Measurements from ENCODE around the gene SYT9.

SYT9 gene

GRCh38 chr11:7418906-7419305 lies 167.2 kb downstream of the SYT9 start:
- H3K36me3 ChIP-seq (ENCODE audit: control insufficient read depth, insufficient read depth, low read length): no peaks in the 10 kb centered on the region
- H3K4me1 ChIP-seq (ENCODE audit: control insufficient read depth, insufficient read depth, low read length): peaks cover 14% of the 10 kb centered on the region
- no peaks in the 10 kb centered on the region for H3K9me3 ChIP-seq (ENCODE audit: control insufficient read depth, low read length)
- WGBS, 2 experiments: 84 to 90% methylated on average over 2 of the region's 2 CpGs
- H3K27ac ChIP-seq (ENCODE audit: insufficient read depth, low read depth, low read length, poor library complexity, severe bottlenecking): no peak overlapping the region
- H3K4me3 ChIP-seq (ENCODE audit: insufficient read depth, low read depth, low read length): no peak overlapping the region
- H3K27me3 ChIP-seq (ENCODE audit: control insufficient read depth, insufficient read depth, low read length, poor library complexity, severe bottlenecking): no peaks in the 10 kb centered on the region

GRCh38 chr11:7421136-7421535 lies 169.4 kb downstream of the SYT9 start:
- WGBS, 2 experiments: 100% methylated on average over 1 of the region's 1 CpG
- Histone ChIP-seq H3K27ac (ENCODE audit: insufficient read depth, low read depth, low read length, poor library complexity, severe bottlenecking) (no peak overlapping the region), H3K4me1 (ENCODE audit: control insufficient read depth, insufficient read depth, low read length) (peaks cover 4% of the 10 kb centered on the region), H3K36me3 (ENCODE audit: control insufficient read depth, insufficient read depth, low read length) (no peaks in the 10 kb centered on the region), H3K27me3 (ENCODE audit: control insufficient read depth, insufficient read depth, low read length, poor library complexity, severe bottlenecking) (no peaks in the 10 kb centered on the region), H3K9me3 (ENCODE audit: control insufficient read depth, low read length) (no peaks in the 10 kb centered on the region), H3K4me3 (ENCODE audit: insufficient read depth, low read depth, low read length) (no peak overlapping the region)

GRCh38 chr11:7422544-7423331 lies 171.0 kb downstream of the SYT9 start:
- Histone ChIP-seq H3K4me1 (ENCODE audit: control insufficient read depth, insufficient read depth, low read length) (no peaks in the 10 kb centered on the region), H3K27me3 (ENCODE audit: control insufficient read depth, insufficient read depth, low read length, poor library complexity, severe bottlenecking) (no peaks in the 10 kb centered on the region), H3K27ac (ENCODE audit: insufficient read depth, low read depth, low read length, poor library complexity, severe bottlenecking) (no peak overlapping the region), H3K36me3 (ENCODE audit: control insufficient read depth, insufficient read depth, low read length) (no peaks in the 10 kb centered on the region), H3K4me3 (ENCODE audit: insufficient read depth, low read depth, low read length) (no peak overlapping the region), H3K9me3 (ENCODE audit: control insufficient read depth, low read length) (no peaks in the 10 kb centered on the region)
- WGBS, 2 experiments: 86 to 90% methylated on average over 5 of the region's 5 CpGs

- no peak overlapping the region for H3K4me3 ChIP-seq (ENCODE audit: insufficient read depth, low read depth, low read length)
- H3K27me3 ChIP-seq (ENCODE audit: control insufficient read depth, insufficient read depth, low read length, poor library complexity, severe bottlenecking): no peaks in the 10 kb centered on the region
- no peaks in the 10 kb centered on the region for H3K4me1 ChIP-seq (ENCODE audit: control insufficient read depth, insufficient read depth, low read length)
- WGBS, 2 experiments: 95 to 97% methylated on average over 3 of the region's 3 CpGs
- H3K27ac ChIP-seq (ENCODE audit: insufficient read depth, low read depth, low read length, poor library complexity, severe bottlenecking): no peak overlapping the region
- no peaks in the 10 kb centered on the region for H3K9me3 ChIP-seq (ENCODE audit: control insufficient read depth, low read length)
- no peaks in the 10 kb centered on the region for H3K36me3 ChIP-seq (ENCODE audit: control insufficient read depth, insufficient read depth, low read length)
Observed at GRCh38 chr11:7423946-7424345, 172.2 kb downstream of the SYT9 start.

- H3K9me3 ChIP-seq (ENCODE audit: control insufficient read depth, low read length): no peaks in the 10 kb centered on the region
- no peak overlapping the region for H3K27ac ChIP-seq (ENCODE audit: insufficient read depth, low read depth, low read length, poor library complexity, severe bottlenecking)
- no peak overlapping the region for H3K4me3 ChIP-seq (ENCODE audit: insufficient read depth, low read depth, low read length)
- 94% methylated on average over 2 to 3 of the region's 3 CpGs for WGBS, 2 experiments
- no peaks in the 10 kb centered on the region for H3K27me3 ChIP-seq (ENCODE audit: control insufficient read depth, insufficient read depth, low read length, poor library complexity, severe bottlenecking)
- no peaks in the 10 kb centered on the region for H3K36me3 ChIP-seq (ENCODE audit: control insufficient read depth, insufficient read depth, low read length)
- no peaks in the 10 kb centered on the region for H3K4me1 ChIP-seq (ENCODE audit: control insufficient read depth, insufficient read depth, low read length)
Observed at GRCh38 chr11:7427733-7428132, 176.0 kb downstream of the SYT9 start.

- no peaks in the 10 kb centered on the region for H3K9me3 ChIP-seq (ENCODE audit: control insufficient read depth, low read length)
- H3K27me3 ChIP-seq (ENCODE audit: control insufficient read depth, insufficient read depth, low read length, poor library complexity, severe bottlenecking): no peaks in the 10 kb centered on the region
- H3K36me3 ChIP-seq (ENCODE audit: control insufficient read depth, insufficient read depth, low read length): no peaks in the 10 kb centered on the region
- no peak overlapping the region for H3K4me3 ChIP-seq (ENCODE audit: insufficient read depth, low read depth, low read length)
- H3K4me1 ChIP-seq (ENCODE audit: control insufficient read depth, insufficient read depth, low read length): no peaks in the 10 kb centered on the region
- no peak overlapping the region for H3K27ac ChIP-seq (ENCODE audit: insufficient read depth, low read depth, low read length, poor library complexity, severe bottlenecking)
- 87 to 93% methylated on average over 2 of the region's 2 CpGs for WGBS, 2 experiments
Observed at GRCh38 chr11:7428196-7428595, 176.5 kb downstream of the SYT9 start.

GRCh38 chr11:7430496-7430895 lies 178.8 kb downstream of the SYT9 start:
- Histone ChIP-seq H3K27ac (ENCODE audit: insufficient read depth, low read depth, low read length, poor library complexity, severe bottlenecking) (no peak overlapping the region), H3K4me1 (ENCODE audit: control insufficient read depth, insufficient read depth, low read length) (no peaks in the 10 kb centered on the region), H3K36me3 (ENCODE audit: control insufficient read depth, insufficient read depth, low read length) (no peaks in the 10 kb centered on the region), H3K27me3 (ENCODE audit: control insufficient read depth, insufficient read depth, low read length, poor library complexity, severe bottlenecking) (no peaks in the 10 kb centered on the region), H3K4me3 (ENCODE audit: insufficient read depth, low read depth, low read length) (no peak overlapping the region), H3K9me3 (ENCODE audit: control insufficient read depth, low read length) (no peaks in the 10 kb centered on the region)
- WGBS, 2 experiments: 98 to 99% methylated on average over 2 of the region's 2 CpGs

GRCh38 chr11:7435176-7435575 lies 183.5 kb downstream of the SYT9 start:
- no peak overlapping the region for H3K4me3 ChIP-seq (ENCODE audit: insufficient read depth, low read depth, low read length)
- no peaks in the 10 kb centered on the region for H3K36me3 ChIP-seq (ENCODE audit: control insufficient read depth, insufficient read depth, low read length)
- no peaks in the 10 kb centered on the region for H3K4me1 ChIP-seq (ENCODE audit: control insufficient read depth, insufficient read depth, low read length)
- no peak overlapping the region for H3K27ac ChIP-seq (ENCODE audit: insufficient read depth, low read depth, low read length, poor library complexity, severe bottlenecking)
- 72 to 75% methylated on average over 2 of the region's 2 CpGs for WGBS, 2 experiments
- no peaks in the 10 kb centered on the region for H3K9me3 ChIP-seq (ENCODE audit: control insufficient read depth, low read length)
- no peaks in the 10 kb centered on the region for H3K27me3 ChIP-seq (ENCODE audit: control insufficient read depth, insufficient read depth, low read length, poor library complexity, severe bottlenecking)

GRCh38 chr11:7436146-7436545 lies 184.4 kb downstream of the SYT9 start:
- no peaks in the 10 kb centered on the region for H3K27me3 ChIP-seq (ENCODE audit: control insufficient read depth, insufficient read depth, low read length, poor library complexity, severe bottlenecking)
- no peaks in the 10 kb centered on the region for H3K9me3 ChIP-seq (ENCODE audit: control insufficient read depth, low read length)
- no peak overlapping the region for H3K27ac ChIP-seq (ENCODE audit: insufficient read depth, low read depth, low read length, poor library complexity, severe bottlenecking)
- 20 to 47% methylated on average over 1 of the region's 1 CpG for WGBS, 2 experiments
- H3K4me3 ChIP-seq (ENCODE audit: insufficient read depth, low read depth, low read length): no peak overlapping the region
- H3K4me1 ChIP-seq (ENCODE audit: control insufficient read depth, insufficient read depth, low read length): no peaks in the 10 kb centered on the region
- no peaks in the 10 kb centered on the region for H3K36me3 ChIP-seq (ENCODE audit: control insufficient read depth, insufficient read depth, low read length)

GRCh38 chr11:7436657-7437056 lies 185.0 kb downstream of the SYT9 start:
- H3K4me1 ChIP-seq (ENCODE audit: control insufficient read depth, insufficient read depth, low read length): no peaks in the 10 kb centered on the region
- H3K27me3 ChIP-seq (ENCODE audit: control insufficient read depth, insufficient read depth, low read length, poor library complexity, severe bottlenecking): no peaks in the 10 kb centered on the region
- no peaks in the 10 kb centered on the region for H3K36me3 ChIP-seq (ENCODE audit: control insufficient read depth, insufficient read depth, low read length)
- no peaks in the 10 kb centered on the region for H3K9me3 ChIP-seq (ENCODE audit: control insufficient read depth, low read length)
- no peak overlapping the region for H3K27ac ChIP-seq (ENCODE audit: insufficient read depth, low read depth, low read length, poor library complexity, severe bottlenecking)
- 81 to 96% methylated on average over 4 to 5 of the region's 5 CpGs for WGBS, 2 experiments
- H3K4me3 ChIP-seq (ENCODE audit: insufficient read depth, low read depth, low read length): no peak overlapping the region

Measured in ectodermal cell (in vitro differentiated cells).